ENCODE measurements around the gene IVNS1ABP.
"Not testable (repeated sequence)": the region's sequence is repeated elsewhere in the genome, so short reads cannot be mapped to it uniquely, and the experiment has no call there.

Gene IVNS1ABP

DNA sequence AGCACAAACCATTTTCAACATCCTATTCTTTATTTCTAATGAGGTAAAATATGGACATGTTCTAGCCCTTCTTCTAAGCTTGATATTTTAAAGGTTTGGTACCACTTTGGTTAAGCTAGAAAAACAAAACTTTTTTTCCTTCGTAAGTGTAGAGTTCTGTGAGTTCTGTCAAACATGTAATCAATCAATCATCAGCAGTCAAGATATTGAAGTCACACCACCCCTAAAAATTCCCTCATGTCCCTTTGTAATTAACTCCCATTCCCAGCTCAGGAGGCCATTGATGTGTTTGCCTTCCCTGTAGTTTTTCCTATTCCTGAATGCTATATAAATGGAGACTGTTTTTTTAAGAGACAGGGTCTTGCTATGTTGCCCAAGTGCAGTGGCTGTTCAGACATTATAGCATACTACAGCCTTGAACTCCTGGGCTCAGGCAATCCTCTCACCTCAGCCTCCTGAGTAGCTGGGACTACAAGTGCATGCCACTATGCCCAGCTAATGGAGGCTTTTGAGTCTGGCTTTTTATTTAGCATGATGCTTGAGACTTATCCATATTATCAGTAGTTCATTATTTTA is 23.0 kb downstream of the IVNS1ABP start:
- no peak for DNase-seq (ENCODE audit: low spot score)

DNA sequence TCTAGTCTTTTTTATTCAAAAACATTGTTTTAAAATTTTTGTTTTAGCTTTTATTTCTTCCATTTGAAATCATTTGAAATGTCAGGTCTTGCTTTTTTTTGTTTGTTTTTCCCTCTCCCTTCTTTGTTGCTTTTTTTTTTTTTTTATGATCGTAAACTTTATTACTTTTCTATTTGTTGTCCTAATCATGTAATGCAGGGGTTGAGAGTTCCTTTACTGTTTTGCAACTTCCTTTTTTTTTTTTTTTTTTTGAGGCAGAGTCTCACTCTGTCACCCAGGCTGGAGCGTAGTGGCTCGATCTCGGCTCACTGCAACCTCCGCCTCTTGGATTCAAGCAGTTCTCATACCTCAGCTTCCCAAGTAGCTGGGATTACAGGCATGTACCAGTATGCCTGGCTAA is 24.8 kb downstream of the IVNS1ABP start:
- no peak for DNase-seq (ENCODE audit: low spot score)

DNA sequence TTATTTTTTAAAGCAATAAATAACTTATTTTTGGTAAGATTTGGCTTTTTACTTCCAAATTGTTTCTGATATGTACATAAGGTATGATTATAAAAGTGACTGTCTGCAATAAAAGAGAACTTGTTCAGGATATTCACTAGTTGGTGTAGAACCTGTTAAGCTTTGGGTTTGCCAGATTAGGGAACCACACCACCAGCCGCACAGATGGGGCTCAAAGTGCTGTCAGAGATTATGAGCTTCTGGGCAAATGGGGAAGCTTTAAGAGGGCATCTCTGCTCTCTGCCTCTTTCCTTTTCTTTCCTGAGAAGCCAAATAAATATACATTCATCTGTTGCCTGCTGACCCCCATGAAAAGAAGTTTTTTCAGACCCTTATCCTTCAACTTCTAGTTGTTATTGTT is 25.4 kb downstream of the IVNS1ABP start:
- no peak for DNase-seq (ENCODE audit: low spot score)

DNA sequence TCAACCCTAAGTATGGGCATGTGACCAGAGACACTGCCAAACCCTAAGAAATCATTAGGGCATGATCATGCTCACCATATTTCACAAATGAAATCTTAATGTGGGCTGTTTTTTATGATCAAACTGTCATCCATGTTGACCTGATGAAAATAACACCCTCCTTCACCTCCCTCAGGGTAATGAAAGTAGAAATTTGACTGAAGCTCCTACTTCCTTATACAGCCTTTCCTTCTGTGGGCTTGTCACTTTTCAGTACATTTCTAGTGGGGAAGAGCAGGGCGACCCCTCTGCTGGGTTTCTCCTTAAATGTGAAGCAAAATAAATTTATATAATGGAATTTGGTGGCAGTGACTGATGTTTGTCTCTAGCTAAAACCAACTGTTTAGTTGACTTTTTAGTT is 25.9 kb downstream of the IVNS1ABP start:
- DNase-seq (ENCODE audit: low spot score): no peak

DNA sequence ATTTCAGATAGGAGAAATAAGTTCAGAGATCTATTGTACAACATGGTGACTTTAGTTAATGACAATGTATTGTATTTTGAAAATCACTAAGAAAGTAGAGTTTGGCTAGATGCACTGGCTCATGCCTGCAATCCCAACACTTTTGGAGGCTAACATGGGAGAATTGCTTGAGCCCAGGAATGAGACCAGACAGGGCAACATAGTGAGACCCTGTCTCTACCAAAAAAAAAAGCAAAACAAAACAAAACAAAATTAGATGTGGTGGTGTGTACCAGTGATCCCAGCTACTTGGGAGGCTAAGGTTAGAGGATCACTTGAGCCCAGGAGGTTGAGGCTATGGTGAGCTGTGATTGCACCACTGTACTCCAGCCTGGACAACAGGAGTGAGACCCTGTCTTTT is 27.2 kb downstream of the IVNS1ABP start:
- no peak for DNase-seq (ENCODE audit: low spot score)

DNA sequence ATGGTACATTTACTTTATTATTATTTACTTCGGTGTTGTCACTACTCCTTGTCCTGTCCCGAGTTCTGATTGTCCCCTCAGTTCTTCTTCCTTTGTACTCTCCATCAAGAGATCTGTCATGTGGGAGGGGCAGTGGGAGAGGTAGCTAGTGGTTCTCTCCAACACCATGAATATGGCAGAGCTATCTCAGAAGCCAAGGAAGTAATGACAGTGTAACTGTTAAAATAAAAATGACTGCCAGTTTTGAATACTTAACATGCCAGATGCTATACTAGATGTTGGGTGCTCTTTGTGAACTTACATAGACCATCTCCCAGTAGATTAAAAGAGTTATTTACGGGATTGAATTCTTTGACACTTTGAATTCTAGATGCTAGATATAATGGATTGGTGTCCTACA is 28.6 kb downstream of the IVNS1ABP start:
- DNase-seq (ENCODE audit: low spot score): no peak

DNA sequence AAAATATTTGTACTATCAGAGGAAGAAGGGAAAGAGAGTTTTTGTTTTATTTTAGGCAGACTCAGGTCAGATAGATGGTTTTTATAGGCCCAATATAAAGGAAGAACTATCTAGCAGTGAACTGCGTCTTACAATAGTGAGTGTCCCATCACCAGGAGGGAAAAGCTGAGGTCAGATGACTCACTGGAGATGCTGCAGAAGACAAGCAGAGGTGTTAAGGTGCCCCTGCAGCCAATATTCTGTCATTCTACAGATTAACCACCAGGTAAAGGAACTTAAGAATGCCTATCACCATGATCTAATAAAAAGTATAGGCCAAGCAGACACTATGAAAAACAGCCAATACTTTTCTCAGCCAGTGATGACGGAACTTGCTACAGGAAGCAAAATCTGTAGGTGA is 29.6 kb downstream of the IVNS1ABP start:
- no peak for DNase-seq (ENCODE audit: low spot score)

DNA sequence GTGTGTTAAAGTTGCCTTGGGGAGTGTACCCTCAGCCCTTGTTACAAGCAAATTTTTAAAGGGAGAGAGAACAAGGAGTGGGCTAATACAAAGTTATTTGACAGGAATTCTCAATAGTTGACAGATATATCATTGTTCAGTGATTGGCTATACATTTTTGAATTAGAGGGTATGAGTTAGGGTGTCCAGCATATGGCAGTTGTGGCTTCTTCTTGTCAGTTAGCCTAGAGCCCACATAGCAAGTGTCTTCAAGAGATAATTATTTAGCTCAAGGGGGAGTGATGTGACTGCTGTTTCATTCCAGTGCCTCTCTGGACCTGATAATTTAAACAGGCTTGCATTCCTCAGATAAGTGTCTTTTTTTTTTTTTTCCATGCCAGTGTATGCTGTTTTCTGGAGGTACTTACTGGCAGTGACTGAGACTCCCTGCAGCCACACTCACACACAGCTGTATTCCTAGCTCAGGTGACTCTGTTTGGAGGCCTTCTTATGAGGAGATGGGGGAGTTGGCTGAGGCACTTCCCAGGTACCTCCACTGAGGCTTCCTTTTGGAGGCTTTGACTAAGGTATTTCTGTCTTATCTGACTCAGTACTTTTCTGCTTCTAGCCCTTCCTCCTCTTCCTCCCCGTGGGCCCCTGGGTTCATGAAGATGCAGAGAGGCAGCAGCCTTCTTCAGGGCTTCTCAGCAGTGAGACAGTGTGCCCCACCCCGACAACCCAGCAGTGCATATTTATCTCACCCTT is 32.3 kb downstream of the IVNS1ABP start:
- no peak for DNase-seq (ENCODE audit: low spot score)

DNA sequence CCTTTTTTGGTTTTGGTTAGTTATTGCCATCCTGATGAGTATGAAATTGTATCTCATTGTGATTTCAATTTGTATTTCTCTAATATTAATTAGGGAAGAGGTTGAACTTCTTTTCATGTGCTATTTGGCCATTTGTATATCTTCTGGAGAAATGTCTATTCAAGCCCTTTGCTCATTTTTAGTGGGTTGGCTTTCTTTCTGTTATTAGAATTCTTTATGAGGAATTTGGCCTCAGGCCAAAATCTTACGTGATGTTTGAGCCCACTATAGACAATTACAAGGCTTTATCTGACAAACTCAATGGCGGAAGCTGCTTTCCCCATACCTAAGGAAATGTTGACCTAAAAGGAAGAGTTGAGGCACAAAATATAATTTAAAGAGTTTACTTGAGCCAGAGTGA is 32.9 kb downstream of the IVNS1ABP start:
- no peak for DNase-seq (ENCODE audit: low spot score)

DNA sequence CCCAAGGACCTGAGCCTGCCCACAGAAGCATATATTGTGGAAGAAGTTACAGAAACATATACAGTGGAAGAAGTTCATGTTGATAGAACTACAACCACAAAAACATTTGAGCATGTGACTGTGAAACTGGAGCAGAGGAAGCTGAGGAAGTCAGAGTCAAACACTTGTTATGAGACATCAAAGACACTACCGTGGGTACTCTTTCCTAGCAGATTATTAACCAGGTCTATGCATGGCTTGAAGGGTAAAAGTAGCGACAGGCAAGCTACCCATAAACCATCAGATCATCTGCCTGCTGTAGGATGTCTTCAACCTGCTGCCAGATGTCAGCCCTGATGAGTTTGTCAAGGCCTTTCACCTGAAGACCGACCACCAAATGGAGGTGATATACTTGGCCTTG is 35.8 kb downstream of the IVNS1ABP start:
- no peak for DNase-seq (ENCODE audit: low spot score)

DNA sequence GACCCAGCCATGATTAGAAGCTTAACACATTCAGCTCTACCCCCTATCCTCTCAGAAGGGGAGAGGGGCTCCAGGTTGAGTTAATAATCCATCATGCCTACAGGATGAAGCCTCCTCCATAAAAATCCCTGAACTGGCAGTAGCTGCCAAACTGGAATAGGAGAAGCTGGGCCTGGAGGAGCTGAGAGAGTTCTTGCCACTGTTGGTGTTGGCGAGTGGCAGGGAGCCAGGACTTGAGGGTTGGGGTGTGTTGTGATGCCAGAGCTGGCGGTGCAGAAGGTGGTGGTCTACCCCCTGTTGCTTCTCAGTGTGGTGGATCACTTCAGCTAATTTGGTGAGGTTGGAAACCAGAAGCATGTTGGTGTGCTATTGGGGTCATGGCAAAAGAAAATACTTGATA is 36.5 kb downstream of the IVNS1ABP start:
- DNase-seq (ENCODE audit: low spot score): no peak

DNA sequence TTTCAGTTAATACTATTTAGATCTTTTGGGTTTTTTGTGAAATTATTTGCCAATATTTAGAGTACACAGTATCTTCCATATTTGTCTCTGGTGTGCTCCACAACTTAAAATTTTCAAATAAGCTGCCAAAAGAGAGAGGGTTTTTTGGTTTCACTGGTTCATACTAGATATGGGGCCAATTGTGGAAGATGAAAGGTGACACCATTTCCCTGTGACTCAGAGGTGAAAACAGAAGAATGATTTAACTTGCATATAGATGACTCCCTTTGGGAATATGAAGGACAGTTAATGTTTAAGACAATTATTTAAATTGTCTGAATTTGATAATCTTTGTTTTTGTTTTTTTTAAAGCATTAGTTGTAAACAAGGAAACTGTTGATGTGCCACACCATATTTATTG is 37.5 kb downstream of the IVNS1ABP start:
- no peak for DNase-seq (ENCODE audit: low spot score)

DNA sequence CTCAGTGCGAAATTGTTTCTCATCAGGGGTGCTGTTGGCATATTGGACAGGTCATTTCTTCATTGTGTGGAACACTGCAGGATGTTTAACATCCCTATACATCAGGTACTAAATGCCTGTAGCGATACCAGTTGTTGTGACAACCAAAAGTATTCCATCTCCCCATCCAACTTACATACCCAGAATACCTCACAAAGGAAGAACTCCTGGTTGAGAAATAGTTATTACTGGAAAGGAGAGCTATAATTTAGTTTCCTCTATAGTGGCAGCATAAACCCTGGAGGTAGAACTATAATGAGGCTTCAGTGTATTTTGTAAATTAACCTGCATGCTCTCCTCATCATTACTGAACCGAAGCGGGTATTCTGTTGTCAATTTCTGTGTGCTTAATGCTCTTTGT is 45.1 kb downstream of the IVNS1ABP start:
- DNase-seq (ENCODE audit: low spot score): no peak

DNA sequence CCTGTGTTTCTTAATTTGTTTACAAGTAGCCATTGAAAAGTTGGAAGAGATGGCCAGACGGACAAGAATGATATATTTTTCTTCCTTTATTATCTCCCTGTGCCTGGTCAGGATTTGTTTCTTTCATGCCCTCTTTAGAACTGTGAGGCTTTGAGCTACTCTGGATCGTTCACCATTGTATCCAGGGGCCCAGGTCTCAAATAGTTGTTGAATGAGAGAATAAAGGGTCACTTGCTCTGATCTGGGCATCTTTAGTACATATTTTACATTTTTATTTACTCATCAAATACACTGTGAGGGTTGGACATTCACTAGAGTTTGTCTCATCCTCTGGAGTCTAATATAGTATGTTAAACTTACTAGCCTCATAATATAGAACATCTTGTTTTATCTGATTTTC is 48.7 kb downstream of the IVNS1ABP start:
- no peak for DNase-seq (ENCODE audit: low spot score)

DNA sequence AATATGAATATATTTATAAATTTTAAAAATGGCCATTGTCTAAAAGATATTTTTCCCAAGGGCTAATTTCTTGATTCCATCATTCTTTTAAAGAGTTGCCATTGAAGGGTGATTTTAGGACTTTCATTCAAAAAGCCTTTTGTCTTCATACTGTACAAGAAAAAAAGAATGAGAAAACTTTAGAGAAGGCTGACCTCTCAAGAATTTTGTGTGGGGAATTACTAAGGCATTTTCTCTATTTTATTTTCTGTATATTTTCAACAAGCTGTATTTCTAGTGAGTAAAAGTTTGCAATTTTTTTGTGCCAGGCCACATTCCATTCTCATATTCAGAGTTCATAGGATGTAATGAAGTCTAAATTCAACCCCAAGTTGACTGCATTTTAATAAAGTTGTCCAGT is 49.3 kb downstream of the IVNS1ABP start:
- no peak for DNase-seq (ENCODE audit: low spot score)

DNA sequence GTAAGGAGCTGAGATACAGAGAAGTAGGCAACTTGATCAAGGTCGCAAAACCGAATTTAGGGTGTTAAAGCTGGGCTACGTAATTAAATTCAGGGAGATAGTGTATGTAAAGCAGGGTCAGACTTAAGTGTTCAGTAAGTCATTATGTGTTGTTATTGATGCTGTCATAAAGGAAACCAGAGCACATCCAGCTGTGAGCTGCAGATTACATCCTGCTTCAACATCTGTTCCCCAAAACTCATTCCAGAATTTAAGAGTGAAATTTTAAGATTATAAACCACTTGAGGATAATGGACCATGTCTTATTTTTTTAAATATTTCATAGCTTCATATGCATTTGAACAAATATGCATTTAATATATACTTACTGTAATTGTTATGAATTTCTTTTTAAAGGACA is 49.7 kb downstream of the IVNS1ABP start:
- DNase-seq (ENCODE audit: low spot score): no peak

DNA sequence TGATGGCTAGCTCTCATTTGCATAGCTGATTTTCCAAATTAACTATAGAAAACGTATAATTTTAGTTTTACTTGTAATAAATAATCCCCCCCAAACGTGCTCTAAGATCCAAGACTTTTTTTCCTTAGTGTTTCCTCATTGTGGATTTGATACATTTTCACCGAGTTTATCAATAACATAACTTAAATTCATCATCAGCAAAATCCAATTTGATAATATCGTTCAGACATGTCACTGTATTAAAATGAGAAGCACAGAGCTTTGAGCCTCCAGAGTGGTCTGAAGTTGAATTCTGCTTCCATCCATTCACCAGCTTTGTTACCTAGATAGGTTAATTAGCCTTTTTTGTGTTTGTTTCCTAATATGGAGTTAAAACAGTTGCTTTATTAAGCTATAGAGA is 51.7 kb downstream of the IVNS1ABP start:
- no peak for DNase-seq (ENCODE audit: low spot score)

DNA sequence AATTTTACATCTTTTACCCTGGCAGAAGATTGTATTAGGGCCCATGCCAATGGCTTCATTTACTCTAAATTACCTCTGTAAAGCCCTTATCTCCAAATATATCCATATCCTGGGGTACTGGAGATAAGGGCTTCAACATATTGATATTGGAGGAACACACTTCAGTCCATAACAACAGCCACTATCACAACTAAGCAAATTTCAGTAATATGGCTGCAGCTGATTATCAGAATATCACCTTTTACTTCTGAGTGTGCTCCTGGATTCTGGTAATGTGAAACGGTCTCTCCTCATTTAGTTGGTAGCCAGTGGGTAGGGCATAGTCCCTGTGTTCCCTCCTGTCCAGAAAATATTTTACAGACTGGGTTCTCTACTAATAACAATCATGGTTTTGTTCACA is 53.3 kb downstream of the IVNS1ABP start:
- no peak for DNase-seq (ENCODE audit: low spot score)

DNA sequence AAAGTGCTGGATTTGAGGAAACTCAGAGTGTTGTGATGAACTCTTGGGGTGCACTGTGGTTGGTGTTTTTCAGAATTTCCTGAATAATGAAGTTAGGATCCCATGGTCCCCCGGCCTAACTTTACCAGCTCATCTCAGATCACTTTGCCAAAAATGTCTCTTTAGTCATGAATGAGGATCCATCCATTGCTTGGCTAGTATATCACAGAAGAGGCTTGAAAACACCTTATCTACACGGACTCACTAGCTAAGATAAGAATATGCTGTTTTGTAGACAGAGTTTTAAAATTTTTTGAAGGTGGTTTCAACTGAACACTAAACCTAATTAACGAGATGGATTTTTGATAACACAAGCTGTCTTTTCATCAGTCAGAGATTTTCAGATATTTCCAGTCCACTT is 53.8 kb downstream of the IVNS1ABP start:
- no peak for DNase-seq (ENCODE audit: low spot score)

DNA sequence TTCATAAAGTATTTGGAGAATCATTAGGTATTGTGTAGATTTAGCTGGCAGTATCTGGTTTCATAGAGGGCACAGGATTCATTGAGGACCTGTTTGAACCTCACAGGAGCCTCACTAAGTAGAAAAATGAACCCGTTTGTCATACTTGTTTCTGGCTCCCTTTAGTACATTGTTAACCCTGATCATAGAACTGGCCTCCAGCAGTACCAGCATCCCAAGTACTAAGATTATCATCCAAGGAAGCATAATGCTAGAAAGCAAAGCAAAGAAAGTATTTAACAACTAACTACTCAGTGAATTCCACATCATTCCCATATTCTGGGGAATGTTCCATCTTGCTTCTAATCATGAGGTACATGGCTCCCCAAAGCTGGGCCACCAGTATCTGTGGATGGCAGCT is 54.9 kb downstream of the IVNS1ABP start:
- DNase-seq (ENCODE audit: low spot score): no peak

DNA sequence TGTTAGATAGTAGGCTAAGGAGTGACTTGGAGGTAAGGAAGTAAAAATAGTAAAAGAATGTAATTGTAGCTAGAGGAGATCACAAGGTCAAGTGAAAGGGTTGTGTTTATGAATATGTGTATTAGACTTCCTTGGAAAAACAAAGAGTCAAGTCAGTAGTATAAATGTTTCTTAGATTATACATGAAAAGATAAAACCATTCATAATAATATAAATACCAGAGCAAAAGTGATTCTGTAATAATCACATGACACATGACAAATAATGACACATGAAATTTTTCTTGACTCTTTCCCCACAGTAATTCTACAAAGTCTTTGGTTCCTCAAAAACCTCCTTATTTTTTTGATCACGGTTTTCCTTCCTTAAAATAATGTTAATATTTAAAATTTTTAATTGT is 56.4 kb downstream of the IVNS1ABP start:
- no peak for DNase-seq (ENCODE audit: low spot score)

DNA sequence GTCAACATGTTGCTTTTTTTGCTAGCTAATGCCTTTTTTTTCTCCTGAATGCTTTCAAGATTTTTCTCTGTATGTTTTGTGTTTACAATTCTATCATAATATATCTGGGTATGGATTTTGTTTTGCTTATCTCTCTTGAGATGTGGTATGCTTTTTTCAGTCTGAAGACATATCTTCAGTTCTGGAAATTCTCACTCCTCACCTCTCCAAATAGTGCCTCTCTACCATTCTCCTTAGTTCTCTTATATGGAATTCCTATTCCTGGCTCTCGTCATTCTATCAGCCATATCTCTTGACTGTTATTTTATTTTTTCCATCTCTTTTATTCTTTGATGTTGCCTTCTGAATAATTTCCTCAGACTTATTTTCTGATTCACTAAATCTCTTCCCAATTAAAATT is 58.4 kb downstream of the IVNS1ABP start:
- no peak for DNase-seq (ENCODE audit: low spot score)

DNA sequence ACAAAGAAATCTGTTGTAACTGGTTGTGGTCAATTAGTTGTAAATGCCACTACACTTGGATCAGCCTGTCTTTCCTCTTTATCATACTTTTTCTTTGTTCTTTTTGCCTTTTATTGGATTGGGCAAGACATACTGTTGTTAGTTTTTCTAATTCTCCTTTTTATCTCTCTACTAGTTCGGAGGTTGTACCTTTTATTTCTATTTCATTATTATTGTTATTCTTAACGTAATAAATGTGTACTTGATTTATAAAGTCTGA is 59.2 kb downstream of the IVNS1ABP start:
- no peak for DNase-seq (ENCODE audit: low spot score)

DNA sequence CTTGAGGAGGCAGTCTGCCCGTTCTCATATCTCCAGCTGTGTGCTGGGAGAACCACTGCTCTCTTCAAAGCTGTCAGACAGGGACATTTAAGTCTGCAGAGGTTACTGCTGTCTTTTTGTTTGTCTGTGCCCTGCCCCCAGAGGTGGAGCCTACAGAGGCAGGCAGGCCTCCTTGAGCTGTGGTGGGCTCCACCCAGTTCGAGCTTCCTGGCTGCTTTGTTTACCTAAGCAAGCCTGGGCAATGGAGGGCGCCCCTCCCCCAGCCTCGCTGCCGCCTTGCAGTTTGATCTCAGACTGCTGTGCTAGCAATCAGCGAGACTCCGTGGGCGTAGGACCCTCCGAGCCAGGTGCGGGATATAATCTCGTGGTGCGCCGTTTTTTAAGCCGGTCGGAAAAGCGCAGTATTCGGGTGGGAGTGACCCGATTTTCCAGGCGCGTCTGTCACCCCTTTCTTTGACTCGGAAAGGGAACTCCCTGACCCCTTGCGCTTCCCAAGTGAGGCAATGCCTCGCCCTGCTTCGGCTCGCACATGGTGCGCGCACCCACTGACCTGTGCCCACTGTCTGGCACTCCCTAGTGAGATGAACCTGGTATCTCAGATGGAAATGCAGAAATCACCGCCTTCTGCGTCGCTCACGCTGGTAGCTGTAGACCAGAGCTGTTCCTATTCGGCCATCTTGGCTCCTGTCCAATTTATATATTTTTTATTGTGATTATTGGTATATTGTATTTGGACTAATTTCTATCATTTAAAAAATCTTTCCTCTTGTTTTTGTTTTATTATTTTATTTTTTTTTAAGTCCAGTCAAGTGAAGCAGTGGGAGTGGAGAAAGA is 59.7 kb downstream of the IVNS1ABP start:
- not testable (repeated sequence) for DNase-seq (ENCODE audit: low spot score)

Data from NAMALWA (cell line).